Colonic mucosa (tissue), 4 donors: ENCODE results near the gene ZFHX3. TPM values are rescaled to one million over a fixed set of nuclear protein-coding genes. Genes with fewer than 3 reads are reported as not detected.

ENCODE experiments used
- DNase-seq: peaks from one replicate; pipeline ENCODE4 v3.0.0-alpha.2; 2020
- H3K27ac ChIP-seq: fragments of 200-600 bp; one replicate; pipeline ENCODE4 v1.8.0; 2021
- H3K27me3 ChIP-seq: fragments of 200-600 bp; one replicate; pipeline ENCODE4 v1.8.0; 2021
- H3K36me3 ChIP-seq: fragments of 200-600 bp; one replicate; pipeline ENCODE4 v1.8.0; 2021
- H3K4me1 ChIP-seq: fragments of 200-600 bp; one replicate; pipeline ENCODE4 v1.8.0; 2021; ENCODE audit warnings: mild to moderate bottlenecking
- H3K4me3 ChIP-seq: fragments of 200-600 bp; one replicate; pipeline ENCODE4 v1.8.0; 2021
- H3K9ac ChIP-seq, 2 donors: one replicate each; pipeline ENCODE4 v1.7.0; 2013; ENCODE audit warnings: control low read depth in 2 of 2, low read depth in 2 of 2, low read length in 2 of 2
- H3K9me3 ChIP-seq: fragments of 200-600 bp; one replicate; pipeline ENCODE4 v1.8.0; 2021
- intact Hi-C: fragments of 100-400 bp; cut with DNase I; formaldehyde crosslinking; loops from one replicate; pipeline ENCODE4 v1.14.1; 2022
- total RNA-seq, 2 donors: library from RNA; stranded (reverse); fragmentation: NEBNext Ultra II Directional in 1 of 2; extraction: Animal tissue kit (Norgen Biotek cat#: 25700) in 1 of 2; gene quantifications; one replicate each; pipeline ENCODE4 v1.2.1, GENCODE V29; 2021
- TF ChIP-seq, protein P1 (sequence below): fragments of 200-600 bp; IDR thresholded peaks from one replicate; pipeline ENCODE4 v1.8.0; 2022; ENCODE audit warnings: antibody characterized with exemption, mild to moderate bottlenecking
- donor health status: healthy.
- donor health status: DM: no; HTN: no; CAD: no.
- donor health status: DM: no; HTN: no; CAD: no.

The ZFHX3 gene
- total RNA-seq, 2 donors from 2014 or later = 10.5 to 12.8 TPM

DNA sequence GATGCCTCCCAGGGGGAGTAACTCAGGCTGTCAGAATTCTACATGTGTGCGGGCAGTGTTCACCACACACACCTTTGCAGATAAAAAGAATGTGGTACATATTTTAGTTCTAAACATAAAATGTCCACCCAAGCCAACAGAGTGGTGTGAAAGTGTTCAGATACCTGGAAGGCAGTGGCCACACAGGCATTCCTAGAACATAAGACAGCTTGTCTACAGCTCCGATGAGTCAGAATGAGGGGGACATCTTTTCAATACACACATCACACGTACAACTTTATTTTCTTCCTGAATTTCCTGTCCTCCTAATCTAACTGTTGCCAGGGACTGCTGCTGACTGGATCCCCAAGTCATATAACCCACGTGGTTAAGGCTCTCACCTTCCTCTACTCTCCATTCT, 142.3 kb downstream of the ZFHX3 start:
- TF ChIP-seq, protein P1, sequence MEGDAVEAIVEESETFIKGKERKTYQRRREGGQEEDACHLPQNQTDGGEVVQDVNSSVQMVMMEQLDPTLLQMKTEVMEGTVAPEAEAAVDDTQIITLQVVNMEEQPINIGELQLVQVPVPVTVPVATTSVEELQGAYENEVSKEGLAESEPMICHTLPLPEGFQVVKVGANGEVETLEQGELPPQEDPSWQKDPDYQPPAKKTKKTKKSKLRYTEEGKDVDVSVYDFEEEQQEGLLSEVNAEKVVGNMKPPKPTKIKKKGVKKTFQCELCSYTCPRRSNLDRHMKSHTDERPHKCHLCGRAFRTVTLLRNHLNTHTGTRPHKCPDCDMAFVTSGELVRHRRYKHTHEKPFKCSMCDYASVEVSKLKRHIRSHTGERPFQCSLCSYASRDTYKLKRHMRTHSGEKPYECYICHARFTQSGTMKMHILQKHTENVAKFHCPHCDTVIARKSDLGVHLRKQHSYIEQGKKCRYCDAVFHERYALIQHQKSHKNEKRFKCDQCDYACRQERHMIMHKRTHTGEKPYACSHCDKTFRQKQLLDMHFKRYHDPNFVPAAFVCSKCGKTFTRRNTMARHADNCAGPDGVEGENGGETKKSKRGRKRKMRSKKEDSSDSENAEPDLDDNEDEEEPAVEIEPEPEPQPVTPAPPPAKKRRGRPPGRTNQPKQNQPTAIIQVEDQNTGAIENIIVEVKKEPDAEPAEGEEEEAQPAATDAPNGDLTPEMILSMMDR = no peak
- no peak for DNase-seq
- intact Hi-C loops = no loop called here
- no peaks in the 10 kb centered on the region for H3K36me3 ChIP-seq
- H3K27me3 ChIP-seq = no peaks in the 10 kb centered on the region
- H3K4me3 ChIP-seq = no peak overlapping the region
- H3K9me3 ChIP-seq = no peaks in the 10 kb centered on the region
- H3K4me1 ChIP-seq = no peaks in the 10 kb centered on the region
- no peak overlapping the region for H3K9ac ChIP-seq
- no peak overlapping the region for H3K27ac ChIP-seq

DNA sequence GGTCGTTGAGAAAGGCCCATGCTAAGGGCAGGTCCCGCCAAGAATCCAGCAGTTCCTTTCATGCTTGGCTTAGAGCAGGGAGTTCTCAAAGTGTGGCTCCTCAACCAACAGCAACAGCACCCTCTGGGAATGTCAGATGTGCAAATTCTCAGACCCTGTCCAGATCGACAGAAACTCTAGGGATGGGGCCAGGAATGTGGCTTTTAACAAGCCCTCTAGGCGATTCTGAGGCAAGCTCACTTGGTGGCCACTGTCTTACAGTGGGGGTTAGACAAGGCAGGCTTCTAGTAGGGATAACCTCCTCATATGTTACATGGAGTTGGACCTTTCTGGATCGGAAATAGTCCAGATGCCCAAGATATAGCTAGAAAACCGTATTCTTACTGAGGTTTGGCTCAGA, 144.8 kb downstream of the ZFHX3 start:
- Histone ChIP-seq H3K27me3 (no peaks in the 10 kb centered on the region), H3K4me3 (no peak overlapping the region), H3K27ac (no peak overlapping the region), H3K9me3 (no peaks in the 10 kb centered on the region), H3K9ac (no peak overlapping the region), H3K36me3 (no peaks in the 10 kb centered on the region), H3K4me1 (no peaks in the 10 kb centered on the region)
- TF ChIP-seq, protein P1 = no peak
- no peak for DNase-seq
- intact Hi-C loops = no loop called here

DNA sequence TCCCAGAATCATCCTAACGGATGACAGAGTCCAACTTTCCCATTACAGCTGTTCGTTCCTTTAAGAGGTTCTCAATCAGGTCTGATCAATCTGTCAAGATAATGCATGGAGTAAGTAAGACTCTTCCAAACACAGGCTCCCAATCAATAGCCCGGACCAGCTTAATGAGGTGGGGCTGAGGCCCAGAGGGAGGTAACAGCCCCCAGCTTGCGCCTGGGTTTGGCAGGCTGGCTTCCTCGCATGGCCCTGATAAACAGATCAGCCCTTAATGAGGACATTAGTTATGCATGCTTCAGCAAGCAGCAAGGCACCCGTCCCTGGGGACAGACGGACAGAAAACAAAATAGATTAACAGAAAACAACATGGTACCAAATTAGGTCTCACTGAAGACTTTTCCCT, 145.7 kb downstream of the ZFHX3 start:
- no peak for DNase-seq
- H3K4me1 ChIP-seq = no peaks in the 10 kb centered on the region
- intact Hi-C loops = no loop called here

DNA sequence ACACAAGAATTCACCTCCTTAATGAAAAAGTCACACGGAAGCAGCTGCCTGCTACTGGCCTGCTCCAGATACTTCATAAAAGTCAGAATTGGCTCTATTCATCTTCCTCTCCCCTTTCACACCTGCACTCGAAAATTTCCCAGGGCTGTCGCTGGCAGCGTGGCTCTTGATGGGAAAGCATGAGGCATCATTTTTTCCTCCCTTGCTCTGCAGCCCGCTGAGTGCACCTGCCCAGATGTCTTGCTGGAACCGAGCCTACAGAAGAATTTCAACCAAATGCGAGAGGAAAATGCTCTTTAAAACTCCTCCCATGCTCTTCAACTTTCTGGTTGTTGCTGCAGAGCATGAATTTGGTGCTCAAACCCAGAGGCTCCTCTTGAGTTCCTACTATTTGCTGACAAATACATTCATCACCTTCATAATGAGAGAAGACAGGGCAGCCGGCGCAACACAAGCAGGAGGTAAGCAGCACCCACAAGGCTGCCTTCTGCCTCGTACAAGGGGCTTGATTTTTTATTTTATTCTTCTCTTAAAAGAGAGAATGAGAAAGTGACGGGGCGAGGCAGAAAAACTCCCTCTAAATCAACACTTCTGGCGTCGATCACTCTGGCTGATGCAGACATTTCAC, 146.8 kb downstream of the ZFHX3 start:
- intact Hi-C loops = no loop called here
- H3K4me3 ChIP-seq = no peak overlapping the region
- no peak for DNase-seq
- H3K36me3 ChIP-seq = no peaks in the 10 kb centered on the region
- TF ChIP-seq, protein P1 = no peak
- no peak overlapping the region for H3K9ac ChIP-seq
- H3K27me3 ChIP-seq = no peaks in the 10 kb centered on the region
- H3K27ac ChIP-seq = no peak overlapping the region
- no peaks in the 10 kb centered on the region for H3K9me3 ChIP-seq
- H3K4me1 ChIP-seq = no peaks in the 10 kb centered on the region

More for the DNA sequence above, 145.7 kb downstream of the ZFHX3 start:
- Histone ChIP-seq H3K9me3 (no peaks in the 10 kb centered on the region), H3K27ac (no peak overlapping the region), H3K9ac (no peak overlapping the region), H3K36me3 (no peaks in the 10 kb centered on the region), H3K27me3 (no peaks in the 10 kb centered on the region), H3K4me3 (no peak overlapping the region)
- TF ChIP-seq, protein P1 = no peak

DNA sequence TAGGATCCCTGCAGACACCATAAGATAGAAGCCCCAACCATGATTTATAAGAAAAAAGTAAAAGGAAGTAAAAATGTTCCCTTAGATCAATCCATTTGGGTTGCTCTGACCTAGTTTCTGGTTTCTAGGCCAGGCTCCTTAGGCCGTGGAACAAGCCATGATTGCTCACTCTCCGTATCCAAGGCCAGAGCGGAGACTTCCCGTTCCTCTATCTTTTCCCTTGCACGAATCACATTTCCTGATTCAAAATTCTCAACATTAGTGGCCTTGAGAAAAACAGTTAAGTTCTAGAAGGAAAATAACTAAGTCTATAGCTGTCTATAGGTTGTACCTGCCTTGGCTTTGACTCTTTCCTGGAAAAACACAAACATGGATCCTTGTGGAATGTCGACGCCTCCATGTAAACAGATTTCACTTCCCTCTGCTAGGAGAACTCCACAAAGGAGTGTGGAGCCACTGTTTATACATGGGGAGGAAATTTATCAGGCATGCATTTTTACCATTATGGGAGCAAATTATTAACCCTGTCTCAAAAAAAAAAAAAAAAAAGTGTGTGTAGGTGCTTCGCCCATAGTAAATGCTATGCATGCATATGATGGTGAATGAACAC, 149.6 kb downstream of the ZFHX3 start:
- Histone ChIP-seq H3K4me1 (no peaks in the 10 kb centered on the region), H3K4me3 (no peak overlapping the region), H3K9me3 (no peaks in the 10 kb centered on the region), H3K9ac (no peak overlapping the region), H3K27ac (no peak overlapping the region), H3K27me3 (no peaks in the 10 kb centered on the region), H3K36me3 (no peaks in the 10 kb centered on the region)
- DNase-seq = no peak
- intact Hi-C loops = no loop called here
- TF ChIP-seq, protein P1 = no peak
